ENCODE results near the gene UNC93A.
"Not testable (repeated sequence)": the region's sequence is repeated elsewhere in the genome, so short reads cannot be mapped to it uniquely, and the experiment has no call there.

The UNC93A gene

GRCh38 chr6:167255918-167256553 is 35.1 kb upstream of the UNC93A start:
- no peaks in the 10 kb centered on the region for H3K27me3 ChIP-seq (ENCODE audit: control insufficient read depth, insufficient read depth, low read length)
- no peak overlapping the region for H2AFZ ChIP-seq
- no peak overlapping the region for H3K9ac ChIP-seq
- H3K79me2 ChIP-seq = no peaks in the 10 kb centered on the region
- no peak overlapping the region for H3K4me2 ChIP-seq (ENCODE audit: low read length)
- H3K36me3 ChIP-seq (ENCODE audit: control insufficient read depth, insufficient read depth, low read length) = no peaks in the 10 kb centered on the region
- no peak for TF ChIP-seq CTCF (IDR thresholded peaks at IDR 0.05)
- no peak overlapping the region for H3K27ac ChIP-seq
- no peaks in the 10 kb centered on the region for H3K4me1 ChIP-seq
- H3K4me3 ChIP-seq (ENCODE audit: low read depth, low read length) = no peak overlapping the region
- H3K9me3 ChIP-seq (ENCODE audit: control insufficient read depth, low read length) = peaks cover 4% of the 10 kb centered on the region

- Histone ChIP-seq H3K79me2 (no peaks in the 10 kb centered on the region), H3K9ac (no peak overlapping the region), H3K27ac (no peak overlapping the region), H3K27me3 (ENCODE audit: control insufficient read depth, insufficient read depth, low read length) (no peaks in the 10 kb centered on the region), H3K4me2 (ENCODE audit: low read length) (no peak overlapping the region), H3K36me3 (ENCODE audit: control insufficient read depth, insufficient read depth, low read length) (no peaks in the 10 kb centered on the region), H3K4me1 (no peaks in the 10 kb centered on the region), H3K4me3 (ENCODE audit: low read depth, low read length) (no peak overlapping the region), H3K9me3 (ENCODE audit: control insufficient read depth, low read length) (peaks cover 4% of the 10 kb centered on the region), H2AFZ (no peak overlapping the region)
- no peak for TF ChIP-seq CTCF (IDR thresholded peaks at IDR 0.05)
Measured at GRCh38 chr6:167258646-167259045, 32.5 kb upstream of the UNC93A start.

GRCh38 chr6:167266057-167266829 is 24.9 kb upstream of the UNC93A start:
- peak overlapping the region; percentile 50 for H2AFZ ChIP-seq
- H3K4me2 ChIP-seq (ENCODE audit: low read length) = peak overlapping the region; percentile 44
- not testable (repeated sequence) for H3K27ac ChIP-seq; H3K36me3 ChIP-seq (ENCODE audit: control insufficient read depth, insufficient read depth, low read length); H3K4me1 ChIP-seq; H3K4me3 ChIP-seq (ENCODE audit: low read depth, low read length); H3K27me3 ChIP-seq (ENCODE audit: control insufficient read depth, insufficient read depth, low read length); H3K79me2 ChIP-seq; H3K9ac ChIP-seq; H3K9me3 ChIP-seq (ENCODE audit: control insufficient read depth, low read length)

GRCh38 chr6:167266830-167267555 is 24.1 kb upstream of the UNC93A start:
- Histone ChIP-seq H3K9me3 (ENCODE audit: control insufficient read depth, low read length) (no peaks in the 10 kb centered on the region), H3K79me2 (no peaks in the 10 kb centered on the region), H3K36me3 (ENCODE audit: control insufficient read depth, insufficient read depth, low read length) (no peaks in the 10 kb centered on the region), H3K4me3 (ENCODE audit: low read depth, low read length) (no peak overlapping the region), H3K9ac (no peak overlapping the region), H3K27ac (no peak overlapping the region), H3K27me3 (ENCODE audit: control insufficient read depth, insufficient read depth, low read length) (no peaks in the 10 kb centered on the region), H2AFZ (no peak overlapping the region), H3K4me1 (peaks cover 4% of the 10 kb centered on the region), H3K4me2 (ENCODE audit: low read length) (peak overlapping the region; percentile 44)
- TF ChIP-seq CTCF (IDR thresholded peaks at IDR 0.05) = no peak

GRCh38 chr6:167267556-167267898 is 23.6 kb upstream of the UNC93A start:
- not testable (repeated sequence) for H2AFZ ChIP-seq; H3K4me1 ChIP-seq; H3K27ac ChIP-seq; H3K27me3 ChIP-seq (ENCODE audit: control insufficient read depth, insufficient read depth, low read length); H3K9ac ChIP-seq; H3K36me3 ChIP-seq (ENCODE audit: control insufficient read depth, insufficient read depth, low read length); H3K79me2 ChIP-seq; H3K9me3 ChIP-seq (ENCODE audit: control insufficient read depth, low read length); H3K4me2 ChIP-seq (ENCODE audit: low read length); H3K4me3 ChIP-seq (ENCODE audit: low read depth, low read length)

Measured in parathyroid adenoma (tissue), 2 donors.